AG04449 (cell line): Measurements from ENCODE around the gene ZGPAT.
A peak's percentile ranks its signal among the peaks of the same experiment; 100 is the strongest.
"Not testable (repeated sequence)": the region's sequence is repeated elsewhere in the genome, so short reads cannot be mapped to it uniquely, and the experiment has no call there.

ENCODE experiments used
- CTCF ChIA-PET: fragments of 350-600 bp; formaldehyde crosslinking; extraction: SDS; loops from one replicate; lab custom pipeline; 2021; ENCODE audit warnings: antibody characterized with exemption; lab: Yijun Ruan, JAX
- POLR2A ChIA-PET: fragments of 400-600, 350-600 bp; formaldehyde crosslinking; extraction: SDS; loops from one replicate; lab custom pipeline; 2020; ENCODE audit warnings: antibody characterized with exemption, inconsistent platforms; lab: Yijun Ruan, JAX
- DNase-seq: peaks from one replicate; pipeline ENCODE4 v3.0.0-alpha.2; 2010; ENCODE audit warnings: low read depth, low spot score
- H3K4me3 ChIP-seq: 2 replicates; pipeline ENCODE4 v1.5.1; 2011; ENCODE audit warnings: low read depth, mild to moderate bottlenecking, control low read depth, low read length
- TF ChIP-seq, protein P1 (sequence below): IDR thresholded peaks from one replicate; pipeline ENCODE4 v1.5.1; 2011; ENCODE audit warnings: mild to moderate bottlenecking, moderate library complexity, low read length, control low read depth, inconsistent platforms; ENCODE audit not compliant: insufficient read depth; ENCODE audit errors: missing control alignments

ZGPAT gene

DNA sequence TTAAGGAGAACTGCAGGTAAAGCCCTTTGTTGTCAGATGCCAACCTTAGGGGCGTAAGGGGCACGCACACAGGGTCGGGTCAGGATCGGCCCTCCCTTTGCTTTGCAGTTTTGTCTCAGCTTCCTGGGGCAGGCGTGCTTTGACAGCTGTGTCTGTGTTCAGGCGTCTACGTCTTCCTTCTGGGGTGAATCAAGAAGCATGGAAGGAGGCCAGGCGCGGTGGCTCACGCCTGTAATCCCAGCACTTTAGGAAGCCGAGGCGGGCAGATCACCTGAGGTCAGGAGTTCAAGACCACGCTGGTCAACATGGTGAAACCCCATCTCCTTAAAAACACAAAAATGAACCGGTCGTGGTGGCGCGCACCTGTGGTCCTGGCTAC is 1.3 kb downstream of the ZGPAT start:
- peak overlapping the region; percentile 77 for H3K4me3 ChIP-seq
- ChIA-PET CTCF (interaction anchor here (1.2 kb wide), 1 partner anchor 8 kb away, joined by 3 read pairs; no protein-coding TSS in a partner anchor), POLR2A (no interaction called here)
- DNase-seq: no peak
- TF ChIP-seq, protein P1, sequence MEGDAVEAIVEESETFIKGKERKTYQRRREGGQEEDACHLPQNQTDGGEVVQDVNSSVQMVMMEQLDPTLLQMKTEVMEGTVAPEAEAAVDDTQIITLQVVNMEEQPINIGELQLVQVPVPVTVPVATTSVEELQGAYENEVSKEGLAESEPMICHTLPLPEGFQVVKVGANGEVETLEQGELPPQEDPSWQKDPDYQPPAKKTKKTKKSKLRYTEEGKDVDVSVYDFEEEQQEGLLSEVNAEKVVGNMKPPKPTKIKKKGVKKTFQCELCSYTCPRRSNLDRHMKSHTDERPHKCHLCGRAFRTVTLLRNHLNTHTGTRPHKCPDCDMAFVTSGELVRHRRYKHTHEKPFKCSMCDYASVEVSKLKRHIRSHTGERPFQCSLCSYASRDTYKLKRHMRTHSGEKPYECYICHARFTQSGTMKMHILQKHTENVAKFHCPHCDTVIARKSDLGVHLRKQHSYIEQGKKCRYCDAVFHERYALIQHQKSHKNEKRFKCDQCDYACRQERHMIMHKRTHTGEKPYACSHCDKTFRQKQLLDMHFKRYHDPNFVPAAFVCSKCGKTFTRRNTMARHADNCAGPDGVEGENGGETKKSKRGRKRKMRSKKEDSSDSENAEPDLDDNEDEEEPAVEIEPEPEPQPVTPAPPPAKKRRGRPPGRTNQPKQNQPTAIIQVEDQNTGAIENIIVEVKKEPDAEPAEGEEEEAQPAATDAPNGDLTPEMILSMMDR: no peak

DNA sequence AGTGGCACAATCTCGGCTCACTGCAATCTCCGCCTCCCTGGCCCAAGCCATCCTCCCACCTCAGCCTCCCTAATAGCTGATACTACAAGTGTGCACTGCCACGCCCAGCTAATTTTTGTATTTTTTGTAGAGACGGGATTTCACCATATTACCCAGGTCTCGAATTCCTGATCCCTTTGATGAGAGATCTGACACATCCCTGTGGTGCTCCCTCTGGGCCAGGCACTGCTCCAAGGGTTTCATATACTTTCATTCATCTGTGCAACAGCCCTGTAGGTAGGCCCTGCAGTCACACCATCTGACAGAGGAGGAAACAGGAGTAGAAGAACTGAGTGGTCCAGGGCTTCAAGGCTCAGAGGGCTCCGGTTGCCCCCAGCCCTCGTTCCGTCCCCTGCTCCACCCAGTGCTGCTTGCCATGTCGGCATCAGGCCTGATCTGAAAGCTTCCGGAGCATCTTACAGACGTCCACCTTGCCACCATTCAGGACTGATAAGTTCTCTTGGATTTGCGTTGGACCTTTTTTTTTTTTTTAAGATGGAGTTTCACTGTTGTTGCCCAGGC is 3.3 kb downstream of the ZGPAT start:
- H3K4me3 ChIP-seq: no peak overlapping the region
- CTCF ChIA-PET: interaction anchor here (0.8 to 1.5 kb wide), 2 partner anchors 8 to 30 kb away, joined by 4 read pairs; no protein-coding TSS in a partner anchor

DNA sequence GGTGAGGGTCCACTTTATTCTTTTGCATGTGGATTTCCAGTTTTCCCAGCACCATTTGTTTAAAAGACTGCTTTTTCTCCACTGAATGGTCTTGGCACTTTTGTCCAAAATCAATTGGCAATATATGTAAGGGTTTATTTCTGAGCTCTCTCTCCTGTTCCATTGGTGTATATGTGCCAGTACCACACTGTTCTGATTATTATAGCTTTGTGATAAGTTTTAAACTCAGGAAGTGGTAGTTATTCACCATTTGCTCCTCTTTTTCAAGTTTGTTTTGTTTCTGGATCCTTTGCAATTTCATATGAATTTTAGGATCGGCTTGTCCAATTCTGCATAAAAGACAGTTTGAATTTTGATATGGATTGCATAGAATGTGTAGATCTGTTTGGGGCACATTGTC is 4.4 kb downstream of the ZGPAT start:
- TF ChIP-seq, protein P1: no peak
- ChIA-PET CTCF (interaction anchor here (1.5 kb wide), 1 partner anchor 29 kb away, joined by 4 read pairs; no protein-coding TSS in a partner anchor), POLR2A (no interaction called here)
- no peak overlapping the region for H3K4me3 ChIP-seq
- DNase-seq: no peak

More for the DNA sequence above, 3.3 kb downstream of the ZGPAT start:
- TF ChIP-seq, protein P1: no peak
- POLR2A ChIA-PET: no interaction called here
- DNase-seq: no peak

DNA sequence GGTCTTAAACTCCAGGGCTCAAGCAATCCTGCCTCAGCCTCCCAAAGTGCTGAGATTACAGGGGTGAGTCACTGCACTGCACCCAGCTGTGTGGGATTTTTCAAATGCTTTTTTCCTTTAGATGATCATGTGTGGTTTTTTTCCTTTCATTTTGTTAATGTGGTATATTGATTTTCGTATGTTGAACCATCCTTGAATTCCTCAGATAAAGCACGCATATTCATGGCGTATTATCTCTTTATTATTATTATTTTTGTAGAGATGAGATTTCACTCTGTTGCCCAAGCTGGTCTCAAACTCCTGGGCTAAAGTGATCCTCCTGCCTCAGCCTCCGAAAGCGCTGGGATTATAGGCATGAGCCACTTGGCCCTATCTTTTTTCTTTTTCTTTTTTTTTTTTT is 7.0 kb downstream of the ZGPAT start:
- TF ChIP-seq, protein P1: no peak
- DNase-seq: no peak
- ChIA-PET POLR2A (no interaction called here), CTCF (no interaction called here)
- H3K4me3 ChIP-seq: no peak overlapping the region

DNA sequence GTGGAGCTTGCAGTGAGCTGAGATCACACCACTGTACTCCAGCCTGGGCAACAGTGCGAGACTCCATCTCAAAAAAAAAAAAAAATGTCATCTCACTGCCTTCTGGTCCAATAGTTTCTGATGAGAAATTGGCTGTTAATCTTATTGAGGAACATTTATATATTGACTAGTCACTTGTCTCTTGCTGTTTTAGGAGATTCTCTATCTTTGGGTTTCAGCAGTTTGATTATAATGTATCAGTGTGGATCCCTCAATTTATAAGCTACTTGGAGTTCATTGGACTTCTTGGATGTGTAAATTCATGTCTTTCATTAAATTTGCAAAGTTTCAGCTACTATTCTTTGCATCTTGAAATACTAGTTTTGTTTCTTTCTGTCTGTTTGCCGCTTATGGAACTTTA is 11.2 kb downstream of the ZGPAT start:
- no peak for DNase-seq
- CTCF ChIA-PET: interaction anchor here (0.8 kb wide), 1 partner anchor 8 kb away, joined by 4 read pairs; no protein-coding TSS in a partner anchor
- POLR2A ChIA-PET: no interaction called here
- no peak overlapping the region for H3K4me3 ChIP-seq
- TF ChIP-seq, protein P1: no peak

DNA sequence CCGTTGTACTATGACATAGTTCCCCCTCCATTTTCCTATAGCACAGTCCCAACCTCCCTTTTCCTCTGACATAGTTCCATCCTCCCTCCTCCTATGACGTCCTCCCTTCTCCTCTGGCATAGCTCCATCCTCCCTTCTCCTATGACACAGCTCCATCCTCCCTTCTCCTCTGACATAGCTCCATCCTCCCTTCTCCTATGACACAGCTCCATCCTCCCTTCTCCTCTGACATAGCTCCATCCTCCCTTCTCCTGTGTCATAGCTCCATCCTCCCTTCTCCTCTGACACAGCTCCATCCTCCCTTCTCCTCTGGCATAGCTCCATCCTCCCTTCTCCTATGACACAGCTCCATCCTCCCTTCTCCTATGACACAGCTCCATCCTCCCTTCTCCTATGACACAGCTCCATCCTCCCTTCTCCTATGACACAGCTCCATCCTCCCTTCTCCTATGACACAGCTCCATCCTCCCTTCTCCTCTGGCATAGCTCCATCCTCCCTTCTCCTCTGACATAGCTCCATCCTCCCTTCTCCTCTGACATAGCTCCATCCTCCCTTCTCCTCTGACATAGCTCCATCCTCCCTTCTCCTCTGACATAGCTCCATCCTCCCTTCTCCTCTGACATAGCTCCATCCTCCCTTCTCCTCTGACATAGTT is 15.3 kb downstream of the ZGPAT start:
- ChIA-PET CTCF (interaction anchor here (1.2 kb wide), 1 partner anchor 52 kb away, joined by 4 read pairs; no protein-coding TSS in a partner anchor), POLR2A (interaction anchor here (0.6 kb wide), 1 partner anchor 15 kb away, joined by 3 read pairs; the partner anchor contains the start of genes ARFRP1 and ZGPAT)
- DNase-seq, H3K4me3 ChIP-seq: not testable (repeated sequence)

DNA sequence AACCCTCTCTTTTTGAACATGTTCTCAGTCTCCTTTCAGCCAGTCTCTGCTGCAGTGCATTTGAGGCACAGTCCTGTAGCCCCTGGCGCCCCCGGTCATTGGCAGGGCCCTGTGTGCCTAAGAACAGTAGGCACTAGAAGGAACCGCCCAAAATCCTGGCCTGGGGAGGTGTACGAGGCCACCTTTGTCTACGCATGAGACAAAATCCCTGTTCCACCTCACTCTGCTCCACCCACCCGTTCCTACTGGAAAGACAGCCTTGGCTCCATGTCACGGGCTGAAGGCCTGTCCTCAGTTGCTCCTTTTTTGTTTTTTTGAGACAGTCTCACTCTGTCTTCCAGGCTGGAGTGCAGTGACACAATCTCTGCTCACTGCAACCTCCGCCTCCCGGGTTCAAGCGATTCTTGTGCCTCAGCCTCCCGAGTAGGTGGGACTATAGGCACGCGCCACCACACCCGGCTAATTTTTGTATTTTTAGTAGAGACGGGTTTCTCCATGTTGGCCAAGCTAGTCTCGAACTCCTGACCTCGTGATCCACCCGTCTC is 22.4 kb downstream of the ZGPAT start:
- POLR2A ChIA-PET, DNase-seq, CTCF ChIA-PET, H3K4me3 ChIP-seq: not testable (repeated sequence)
